Nephron (organoid): ENCODE measurements around the gene SPG11.

Experiments used
- H3K27ac Mint-ChIP-seq, 3 experiments: 2 replicates each; pipeline ENCODE4 v1.8.0; 2020; ENCODE audit warnings: mixed read lengths in 3 of 3, mild to moderate bottlenecking in 2 of 3, moderate library complexity in 1 of 3
- H3K27me3 Mint-ChIP-seq: 2 replicates; pipeline ENCODE4 v1.8.0; 2021; ENCODE audit warnings: low read depth, mild to moderate bottlenecking, moderate library complexity, mixed read lengths
- H3K36me3 Mint-ChIP-seq: 2 replicates; pipeline ENCODE4 v1.8.0; 2020; ENCODE audit warnings: low read depth, mixed read lengths
- H3K4me1 Mint-ChIP-seq: 2 replicates; pipeline ENCODE4 v1.8.0; 2020; ENCODE audit warnings: mixed read lengths
- H3K4me3 Mint-ChIP-seq, 3 experiments: 2 replicates each; pipeline ENCODE4 v1.8.0; 2020; ENCODE audit warnings: mild to moderate bottlenecking in 3 of 3, mixed read lengths in 3 of 3, moderate library complexity in 2 of 3
- H3K9me3 Mint-ChIP-seq: 2 replicates; pipeline ENCODE4 v1.8.0; 2020; ENCODE audit warnings: mixed read lengths
- CTCF ChIP-seq, 3 experiments: fragments of 200-600 bp; sonication (generic); IDR thresholded peaks; one replicate each; pipeline ENCODE4 v1.5.0; 2021; ENCODE audit warnings: antibody characterized with exemption in 3 of 3; ENCODE audit not compliant: unreplicated experiment in 3 of 3

The SPG11 gene

GRCh38 chr15:44595656-44596510 is 67.6 kb downstream of the SPG11 start:
- H3K27me3 Mint-ChIP-seq: no peaks in the 10 kb centered on the region
- no peak overlapping the region for H3K27ac Mint-ChIP-seq
- H3K4me1 Mint-ChIP-seq: no peaks in the 10 kb centered on the region
- TF ChIP-seq CTCF (IDR thresholded peaks at IDR 0.05; ENCODE audit: unreplicated experiment in 3 of 3): no peak
- H3K36me3 Mint-ChIP-seq: peaks cover 54% of the 10 kb centered on the region
- no peaks in the 10 kb centered on the region for H3K9me3 Mint-ChIP-seq
- no peak overlapping the region for H3K4me3 Mint-ChIP-seq

GRCh38 chr15:44595246-44595645 is 68.2 kb downstream of the SPG11 start:
- H3K4me1 Mint-ChIP-seq: no peaks in the 10 kb centered on the region
- peaks cover 57% of the 10 kb centered on the region for H3K36me3 Mint-ChIP-seq
- TF ChIP-seq CTCF (IDR thresholded peaks at IDR 0.05; ENCODE audit: unreplicated experiment in 3 of 3): no peak
- no peaks in the 10 kb centered on the region for H3K9me3 Mint-ChIP-seq
- H3K27me3 Mint-ChIP-seq: no peaks in the 10 kb centered on the region
- H3K27ac Mint-ChIP-seq: no peak overlapping the region
- H3K4me3 Mint-ChIP-seq: no peak overlapping the region

GRCh38 chr15:44593042-44593736 is 70.3 kb downstream of the SPG11 start:
- Mint-ChIP-seq H3K36me3 (peaks cover 61% of the 10 kb centered on the region), H3K9me3 (no peaks in the 10 kb centered on the region)

GRCh38 chr15:44591326-44591725 is 72.1 kb downstream of the SPG11 start:
- H3K4me1 Mint-ChIP-seq: no peaks in the 10 kb centered on the region
- no peaks in the 10 kb centered on the region for H3K9me3 Mint-ChIP-seq
- no peak overlapping the region for H3K4me3 Mint-ChIP-seq
- H3K27ac Mint-ChIP-seq: no peak overlapping the region
- no peak for TF ChIP-seq CTCF (IDR thresholded peaks at IDR 0.05; ENCODE audit: unreplicated experiment in 3 of 3)
- H3K36me3 Mint-ChIP-seq: peaks cover 60% of the 10 kb centered on the region
- no peaks in the 10 kb centered on the region for H3K27me3 Mint-ChIP-seq

More at GRCh38 chr15:44593042-44593736, 70.3 kb downstream of the SPG11 start:
- no peaks in the 10 kb centered on the region for H3K4me1 Mint-ChIP-seq
- peak; percentile 38 to 43 (median 41) for TF ChIP-seq CTCF (IDR thresholded peaks at IDR 0.05; ENCODE audit: unreplicated experiment in 3 of 3)
- no peak overlapping the region for H3K27ac Mint-ChIP-seq
- no peak overlapping the region for H3K4me3 Mint-ChIP-seq
- no peaks in the 10 kb centered on the region for H3K27me3 Mint-ChIP-seq

GRCh38 chr15:44588541-44588940 is 74.9 kb downstream of the SPG11 start:
- H3K4me1 Mint-ChIP-seq: no peaks in the 10 kb centered on the region
- TF ChIP-seq CTCF (IDR thresholded peaks at IDR 0.05; ENCODE audit: unreplicated experiment in 3 of 3): no peak
- H3K36me3 Mint-ChIP-seq: peaks cover 62% of the 10 kb centered on the region
- no peaks in the 10 kb centered on the region for H3K9me3 Mint-ChIP-seq
- H3K27ac Mint-ChIP-seq: no peak overlapping the region
- no peak overlapping the region for H3K4me3 Mint-ChIP-seq
- no peaks in the 10 kb centered on the region for H3K27me3 Mint-ChIP-seq
